ENCODE measurements around the gene MAP4K4.

Gene MAP4K4

DNA sequence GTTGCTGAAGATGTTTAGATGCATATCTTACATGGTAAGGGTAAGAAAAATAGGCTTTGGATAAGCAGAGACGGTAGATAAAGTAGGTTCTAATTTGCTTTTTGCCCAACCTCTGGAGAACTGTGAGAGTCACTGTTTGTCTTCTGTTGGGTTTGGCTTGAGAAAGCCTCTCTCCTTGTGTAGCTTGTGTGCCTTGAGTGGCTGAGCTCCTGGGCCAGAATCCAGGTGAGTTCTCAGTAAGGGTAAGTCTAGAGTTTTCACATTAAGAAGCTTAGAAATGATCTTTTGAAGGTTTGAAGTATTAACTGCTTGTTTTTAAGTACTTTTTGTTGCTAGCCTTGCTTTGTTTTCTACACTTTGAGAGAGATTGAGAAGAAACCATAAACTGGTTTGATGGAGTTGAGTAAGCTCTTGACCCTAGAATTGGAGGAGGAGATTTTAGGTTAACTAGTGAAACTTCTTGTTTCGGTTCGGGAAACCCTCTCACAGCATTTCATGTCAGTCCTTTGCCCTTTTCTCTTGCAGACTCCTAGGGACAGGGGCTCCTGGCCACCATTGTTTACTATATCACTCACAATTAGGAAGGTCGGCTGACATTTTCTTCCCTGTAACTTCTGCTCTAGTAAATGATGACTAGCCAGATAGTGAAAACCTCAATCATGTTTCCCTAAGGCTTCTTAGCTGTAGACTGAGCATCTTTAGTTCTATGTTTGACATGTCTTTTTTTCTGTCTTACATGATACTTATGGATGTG lies 26.0 kb downstream of the MAP4K4 start:
- DNase-seq (ENCODE audit: low read depth), result no peak

DNA sequence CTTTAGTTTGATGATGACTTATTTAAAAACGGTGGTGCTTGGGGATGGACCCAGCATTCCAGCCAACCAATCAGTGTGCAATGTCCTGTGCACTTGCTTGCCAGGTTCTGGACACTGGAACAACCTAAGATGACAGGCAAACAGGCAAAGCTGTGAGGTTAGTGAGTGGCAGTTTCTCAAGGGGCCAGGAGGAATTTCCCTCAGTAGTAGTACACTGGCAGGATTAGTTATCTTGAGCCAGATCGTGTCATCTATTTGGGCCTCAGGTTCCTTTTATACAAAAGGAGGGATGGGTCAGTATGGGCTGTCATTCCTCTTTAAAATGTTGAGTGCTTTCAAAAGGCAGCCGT lies 26.6 kb downstream of the MAP4K4 start:
- DNase-seq (ENCODE audit: low read depth), result no peak

DNA sequence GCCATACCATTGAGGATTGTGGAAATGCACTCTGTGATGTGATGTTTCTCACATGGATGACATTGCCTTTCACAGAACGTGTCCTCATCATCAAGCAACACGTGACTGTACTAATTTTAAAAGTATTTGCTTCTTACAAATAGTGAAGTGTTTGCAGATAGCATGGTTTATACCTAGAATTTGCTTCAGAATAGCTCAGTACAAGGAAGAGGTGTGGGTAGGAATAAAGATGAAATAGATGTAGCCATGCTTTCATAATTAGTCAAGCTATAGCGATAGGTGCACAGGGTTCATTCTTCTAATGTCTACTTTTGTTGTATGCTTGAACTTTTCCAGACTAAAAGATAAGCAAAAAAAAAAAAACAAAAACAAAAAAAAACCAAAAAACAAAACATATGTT lies 27.5 kb downstream of the MAP4K4 start:
- DNase-seq (ENCODE audit: low read depth), result no peak

DNA sequence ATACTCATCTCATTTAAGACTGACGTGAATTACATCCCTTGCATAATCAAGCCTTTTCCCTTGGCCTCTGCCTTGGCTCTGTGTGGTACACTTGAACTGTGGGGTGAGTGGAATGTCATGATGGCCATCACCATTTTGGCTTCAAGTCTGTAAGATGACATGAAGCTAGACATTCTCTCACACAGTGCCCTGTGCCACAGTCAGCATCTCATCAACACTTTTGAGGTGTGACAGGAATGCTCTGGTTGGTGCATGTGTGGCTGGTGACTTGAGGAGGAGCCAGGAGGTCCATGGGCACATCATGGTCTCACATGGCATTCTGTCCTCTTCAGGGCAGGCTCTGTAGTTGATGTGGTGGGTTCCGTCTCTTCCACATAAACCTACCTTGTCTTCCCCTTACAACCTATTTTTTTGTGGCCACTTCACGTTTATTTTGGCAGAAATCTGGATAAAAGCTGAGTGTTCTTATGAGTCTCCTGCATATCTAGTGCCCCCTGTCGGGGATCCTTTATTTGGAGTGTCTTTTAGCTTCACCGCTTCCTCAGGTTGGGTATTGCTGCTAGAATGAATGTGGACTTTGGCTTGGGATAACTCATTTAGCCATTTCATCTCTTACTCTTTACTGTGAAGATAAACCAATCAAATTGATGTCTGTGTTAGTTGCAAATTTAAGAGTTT lies 28.1 kb downstream of the MAP4K4 start:
- no peak for DNase-seq (ENCODE audit: low read depth)

DNA sequence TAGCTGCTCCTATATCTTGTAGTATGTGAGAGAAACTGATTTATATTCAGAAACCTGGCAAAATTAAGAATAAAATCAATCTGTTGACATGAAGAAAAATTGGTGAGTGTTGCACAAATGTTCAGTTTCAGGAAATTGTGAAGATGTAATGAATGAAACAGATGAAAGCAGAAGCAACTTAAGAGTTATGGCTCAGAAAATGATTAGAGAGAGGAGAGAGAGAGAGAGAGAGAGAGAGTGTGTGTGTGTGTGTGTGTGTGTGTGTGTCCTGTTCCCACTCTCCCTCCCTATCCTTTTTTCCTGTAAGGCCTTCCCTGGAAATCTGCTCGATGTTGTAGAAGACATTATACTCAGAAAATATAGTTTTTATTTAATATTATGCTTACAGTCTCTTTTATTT lies 31.4 kb downstream of the MAP4K4 start:
- no peak for DNase-seq (ENCODE audit: low read depth)

DNA sequence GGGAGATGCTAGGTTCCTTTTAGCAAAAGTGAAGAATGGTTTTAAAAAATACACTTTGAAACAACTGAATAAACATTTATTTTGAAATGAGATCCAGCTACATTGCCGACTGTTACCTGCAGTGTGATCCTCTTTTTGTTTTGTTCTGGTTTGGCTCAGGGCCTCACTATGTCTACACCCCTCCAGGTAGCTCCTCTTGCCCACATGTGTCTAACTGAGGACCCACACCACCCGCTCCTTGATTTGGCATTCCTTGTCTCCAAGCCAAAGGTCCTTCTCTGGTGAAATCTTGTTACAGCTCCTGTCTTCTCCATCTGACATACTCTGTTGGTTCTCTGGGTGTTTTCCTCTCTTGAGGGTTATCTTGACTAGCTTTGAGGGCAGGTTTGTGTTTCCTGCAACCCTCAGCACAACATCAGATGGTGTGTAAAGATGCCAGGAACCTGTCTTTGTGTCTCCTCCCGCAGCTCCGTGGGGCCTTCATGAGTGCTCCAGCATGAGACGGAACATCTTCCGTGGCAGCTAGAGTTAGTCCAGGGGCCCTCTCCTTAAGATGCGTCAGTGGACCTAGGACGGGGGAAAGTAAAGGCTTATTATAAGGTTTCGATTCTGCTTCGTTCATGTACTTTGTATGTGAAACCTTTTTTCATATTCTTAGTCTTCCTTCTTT lies 32.1 kb downstream of the MAP4K4 start:
- no peak for DNase-seq (ENCODE audit: low read depth)

DNA sequence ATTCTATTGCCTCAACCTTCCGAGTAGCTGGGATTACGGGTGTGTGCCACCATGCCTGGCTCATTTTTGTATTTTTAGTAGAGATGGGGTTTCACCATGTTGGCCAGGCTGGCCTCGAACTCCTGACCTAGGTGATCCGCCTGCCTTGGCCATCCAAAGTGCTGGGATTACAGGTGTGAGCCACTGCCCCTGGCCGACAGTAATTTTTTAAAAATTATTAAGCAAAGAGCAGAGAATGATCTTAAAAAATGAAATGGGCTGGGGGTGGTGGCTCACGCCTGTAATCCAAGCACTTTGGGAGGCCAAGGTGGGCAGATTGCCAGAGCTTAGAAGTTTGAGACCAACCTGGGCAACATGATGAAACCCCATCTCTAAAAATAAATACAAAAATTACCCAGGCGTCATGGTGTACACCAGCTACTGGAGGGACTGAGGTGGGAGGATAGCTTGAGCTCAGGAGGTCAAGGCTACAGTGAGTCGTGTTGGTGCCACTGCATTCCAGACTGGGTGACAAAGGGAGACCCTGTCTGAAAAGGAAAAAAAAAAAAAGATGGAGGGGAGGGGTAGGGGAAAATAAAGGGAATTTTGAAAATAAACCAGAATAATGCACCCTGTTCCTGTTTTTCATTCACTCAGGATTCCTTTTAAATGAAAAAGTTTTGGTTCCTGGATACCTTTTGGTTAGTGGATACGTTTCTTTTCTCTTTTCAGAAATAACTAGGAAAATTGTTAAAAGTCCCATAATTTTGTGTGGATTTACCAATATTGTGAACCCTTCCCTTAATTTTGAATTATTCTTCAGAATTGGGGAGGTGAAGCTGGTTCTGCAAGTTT lies 33.9 kb downstream of the MAP4K4 start:
- no peak for DNase-seq (ENCODE audit: low read depth)

DNA sequence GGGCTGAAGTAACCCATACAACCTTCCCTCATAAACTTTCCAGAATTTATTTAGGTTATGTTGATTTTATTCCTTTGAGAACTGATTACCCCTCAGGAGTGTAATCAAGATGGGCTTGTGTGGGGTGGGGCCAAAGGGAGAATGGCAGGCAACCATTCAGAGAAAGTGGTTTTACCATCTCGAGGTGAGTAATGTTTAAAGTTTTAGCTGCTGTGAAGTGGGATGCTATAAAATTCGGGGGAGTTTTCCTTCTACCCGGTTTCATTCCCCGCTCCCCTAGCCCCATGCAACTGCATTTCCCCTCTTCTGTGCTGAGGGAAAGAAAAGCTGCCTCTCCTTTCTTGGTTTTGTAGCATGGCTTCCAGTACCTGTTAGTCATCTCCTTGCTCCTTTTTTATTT lies 34.7 kb downstream of the MAP4K4 start:
- no peak for DNase-seq (ENCODE audit: low read depth)

DNA sequence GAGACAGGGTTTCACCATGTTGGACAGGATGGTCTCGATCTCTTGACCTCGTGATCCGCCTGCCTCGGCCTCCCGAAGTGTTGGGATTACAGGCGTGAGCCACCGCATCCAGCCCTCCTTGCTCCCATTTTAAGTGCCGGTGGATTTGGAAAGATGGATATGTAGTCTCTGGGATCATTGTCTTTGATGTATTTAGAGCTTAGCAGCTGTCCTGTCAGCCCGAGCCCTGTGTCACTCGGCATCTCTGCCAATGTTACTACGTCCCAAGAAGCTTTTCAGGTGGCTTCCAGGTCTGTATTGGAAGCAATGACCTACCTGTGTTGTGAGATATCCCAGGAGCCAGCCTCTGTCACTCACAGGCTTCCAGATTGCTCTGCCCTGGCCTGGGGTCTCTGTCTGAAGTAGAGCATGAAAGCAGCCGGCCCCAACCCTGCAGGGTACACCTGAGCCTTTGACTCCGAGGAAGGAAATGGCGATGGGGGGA lies 35.3 kb downstream of the MAP4K4 start:
- no peak for DNase-seq (ENCODE audit: low read depth)

DNA sequence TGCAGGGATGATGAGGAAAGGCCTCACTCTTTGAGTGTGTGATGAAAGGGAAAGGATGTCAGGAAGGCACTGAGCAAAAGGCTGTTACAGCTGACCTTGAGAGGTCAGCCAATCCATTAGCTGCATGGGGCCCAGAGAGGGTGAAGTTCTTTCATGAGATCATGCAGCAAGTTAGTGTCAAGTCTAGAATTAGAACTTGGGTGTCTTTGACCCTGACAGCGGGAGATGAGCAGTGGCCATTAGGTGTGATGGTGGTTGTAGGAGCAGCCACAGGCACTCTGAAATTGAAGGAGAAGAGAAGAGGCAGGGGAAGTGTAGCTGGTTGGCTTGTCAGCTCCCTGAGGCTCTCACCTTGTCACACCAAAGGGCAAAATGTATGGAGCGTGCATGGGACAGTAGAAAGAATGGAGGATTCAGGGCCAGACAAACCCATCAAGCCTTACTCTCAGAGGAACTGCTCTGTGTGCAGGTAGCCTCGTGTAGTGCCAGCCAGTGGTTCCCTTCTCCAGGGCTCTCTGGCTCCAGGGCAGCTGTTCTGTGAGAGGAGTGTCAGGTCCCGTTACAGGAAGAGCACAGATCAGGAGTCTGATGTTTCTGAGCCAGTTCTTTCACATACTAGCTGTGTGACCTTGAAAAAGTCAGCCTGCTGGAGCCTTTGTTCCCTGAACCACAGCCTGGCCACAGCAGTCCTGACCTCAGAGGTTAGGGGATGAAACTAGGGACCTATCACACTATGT lies 35.9 kb downstream of the MAP4K4 start:
- no peak for DNase-seq (ENCODE audit: low read depth)

DNA sequence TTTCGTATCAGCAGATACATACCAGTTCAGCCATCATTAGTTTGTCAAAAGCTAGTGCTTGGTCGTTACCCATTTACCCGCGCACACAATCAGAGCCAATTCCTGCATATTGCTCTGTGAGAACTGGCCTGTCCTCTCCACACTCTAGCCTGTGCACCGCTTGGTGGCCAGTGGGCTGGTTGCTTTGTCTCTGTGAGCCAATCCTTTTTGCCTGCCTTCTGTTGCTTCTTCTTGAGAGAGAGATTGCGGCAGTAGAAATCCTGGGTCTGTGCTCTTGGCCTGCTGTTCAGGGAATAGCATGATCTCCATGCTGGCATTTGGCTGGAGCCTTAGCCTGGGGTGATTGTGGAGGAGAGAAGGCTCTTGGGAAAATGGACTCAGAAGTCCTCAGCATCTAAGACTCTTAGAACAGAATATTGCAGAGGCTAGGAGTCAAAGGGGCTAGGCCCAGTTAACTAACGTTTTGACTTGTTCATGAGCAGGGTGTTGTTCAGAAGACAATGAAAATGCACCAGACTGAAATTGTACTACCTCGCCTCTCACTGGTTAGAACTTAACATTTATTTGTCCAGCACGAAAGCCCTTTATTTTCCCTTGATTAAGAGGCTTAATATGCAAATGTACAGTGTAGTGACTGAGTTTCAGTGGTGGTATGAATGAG lies 37.1 kb downstream of the MAP4K4 start:
- no peak for DNase-seq (ENCODE audit: low read depth)

DNA sequence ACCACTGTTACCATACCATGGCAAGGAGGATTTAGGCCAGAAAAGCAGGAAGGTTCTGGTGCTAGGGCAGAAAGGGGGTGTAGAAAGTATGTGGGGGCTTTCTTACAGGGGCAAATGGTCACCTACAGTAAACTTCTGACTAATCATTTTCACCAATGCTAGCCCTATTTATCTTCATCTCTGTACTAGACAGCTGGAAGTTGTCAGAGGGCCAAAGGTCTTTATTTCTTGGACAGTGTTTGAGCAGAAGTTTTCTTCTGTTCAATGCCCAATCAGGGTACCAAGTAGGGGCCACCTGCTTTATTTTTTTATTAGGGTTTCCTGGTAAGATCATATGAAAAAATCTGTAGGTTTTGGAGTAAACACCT lies 37.6 kb downstream of the MAP4K4 start:
- DNase-seq (ENCODE audit: low read depth), result no peak

DNA sequence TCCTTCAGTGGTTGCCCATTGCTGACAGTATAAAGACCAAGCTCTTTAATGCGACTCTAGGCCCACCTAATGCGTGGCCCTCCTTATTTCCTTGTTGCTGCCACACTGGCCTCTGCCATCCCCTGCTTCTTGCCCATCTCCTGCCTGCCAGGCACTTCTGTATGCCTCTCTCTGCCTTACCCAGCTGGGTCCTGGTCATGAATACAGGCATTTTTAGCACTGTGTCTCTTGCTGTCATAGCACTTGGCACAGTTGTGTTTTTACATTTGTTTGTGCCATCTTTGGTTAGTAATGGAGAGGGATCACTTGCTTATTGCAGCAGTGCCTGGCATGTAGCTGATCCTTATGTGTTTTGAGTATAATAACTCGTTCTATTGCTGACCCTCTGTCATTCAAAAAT lies 38.7 kb downstream of the MAP4K4 start:
- no peak for DNase-seq (ENCODE audit: low read depth)

DNA sequence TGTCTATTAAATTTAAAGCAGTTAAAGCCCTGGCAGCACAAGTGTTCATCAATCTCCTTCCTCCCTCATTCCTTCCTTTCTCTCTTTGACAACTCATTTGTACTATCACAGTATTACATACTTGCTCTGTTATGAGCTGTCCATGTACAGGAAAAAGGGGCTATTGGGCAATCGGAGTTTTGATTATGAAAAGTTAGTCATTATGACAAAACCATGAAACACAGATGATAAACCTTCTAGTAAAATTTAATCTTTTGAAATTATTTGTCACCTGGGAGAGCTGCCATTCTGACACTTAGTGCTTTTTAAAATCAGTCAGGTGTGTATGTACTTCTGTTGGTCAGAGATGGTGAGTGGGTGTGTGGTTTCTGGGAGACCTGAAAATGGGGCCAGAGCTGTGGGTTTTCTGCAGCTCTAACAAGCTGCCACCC lies 39.4 kb downstream of the MAP4K4 start:
- DNase-seq (ENCODE audit: low read depth), result peak; percentile 76

DNA sequence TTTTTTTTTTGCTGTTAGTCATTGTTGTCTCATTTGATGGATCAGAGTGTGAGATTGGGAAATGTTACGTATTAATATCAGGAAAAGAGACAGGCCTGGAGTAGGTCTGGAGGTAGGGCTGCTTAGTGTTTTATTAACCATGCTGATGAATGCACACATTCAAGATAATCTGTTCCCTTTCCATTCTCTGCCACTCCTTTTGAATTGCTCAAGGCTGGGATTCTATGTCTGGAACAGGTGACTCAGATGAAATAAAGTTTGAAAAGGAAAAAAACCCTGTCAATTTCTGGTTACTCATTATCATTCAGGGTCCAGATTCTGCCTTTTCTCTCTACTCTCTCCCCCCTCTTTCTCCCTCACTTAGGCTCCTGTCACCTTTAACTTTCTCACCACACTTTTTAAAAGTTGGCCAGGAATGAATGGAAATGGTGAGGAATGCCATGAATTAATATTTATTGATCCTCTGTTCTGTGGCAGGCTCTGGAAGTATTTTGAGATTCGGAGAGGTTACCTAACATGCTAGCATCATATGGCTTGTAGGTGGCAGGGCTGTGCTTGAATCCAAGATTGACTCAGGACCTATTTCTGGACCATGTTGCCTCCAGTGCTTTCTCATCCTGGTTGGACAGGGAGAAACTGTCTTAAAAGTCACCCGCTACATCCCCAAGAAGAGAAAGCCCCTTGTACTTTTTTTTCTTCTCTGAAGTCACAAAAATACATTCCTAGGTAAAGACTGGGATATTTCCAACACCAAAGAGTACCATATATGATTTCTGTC lies 40.2 kb downstream of the MAP4K4 start:
- DNase-seq (ENCODE audit: low read depth), result no peak

DNA sequence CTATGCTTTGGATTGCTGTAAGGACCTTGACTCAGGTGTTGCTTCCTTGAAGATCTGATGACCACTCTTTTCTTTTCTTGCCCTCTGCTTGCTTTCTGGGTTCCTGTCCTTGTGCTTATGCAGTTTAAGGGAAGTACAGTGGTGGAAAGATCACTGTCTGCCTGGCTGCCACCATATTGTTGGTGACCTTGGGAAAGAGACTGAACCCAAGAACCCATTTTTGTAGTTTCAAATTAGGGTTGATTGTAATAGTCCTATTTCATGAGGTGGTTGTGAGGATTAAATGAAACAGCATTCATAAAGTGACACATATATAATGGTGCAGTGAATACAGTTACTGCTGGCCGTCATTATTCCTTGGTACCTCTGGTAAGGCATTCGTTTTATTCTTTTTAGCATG lies 41.1 kb downstream of the MAP4K4 start:
- no peak for DNase-seq (ENCODE audit: low read depth)

DNA sequence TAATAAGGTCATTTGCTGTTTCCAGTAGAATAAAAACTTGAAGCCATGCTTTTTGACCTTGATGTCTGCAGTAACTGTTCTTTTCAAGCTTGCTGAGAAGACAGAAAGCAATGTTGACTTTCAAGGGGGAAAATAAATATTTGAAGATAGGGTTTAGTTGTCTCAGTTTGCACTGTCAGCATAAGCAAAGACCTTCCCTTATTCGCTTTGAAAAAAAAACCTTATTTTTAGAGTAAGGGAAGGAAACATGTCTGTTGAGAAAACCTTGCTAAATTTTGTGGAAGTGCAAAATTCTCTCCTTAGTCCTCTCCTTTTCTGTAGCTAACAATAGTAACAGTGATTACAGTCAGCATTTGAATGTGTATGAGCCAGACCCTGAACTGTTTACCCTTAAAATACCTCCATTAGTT lies 43.1 kb downstream of the MAP4K4 start:
- no peak for DNase-seq (ENCODE audit: low read depth)

DNA sequence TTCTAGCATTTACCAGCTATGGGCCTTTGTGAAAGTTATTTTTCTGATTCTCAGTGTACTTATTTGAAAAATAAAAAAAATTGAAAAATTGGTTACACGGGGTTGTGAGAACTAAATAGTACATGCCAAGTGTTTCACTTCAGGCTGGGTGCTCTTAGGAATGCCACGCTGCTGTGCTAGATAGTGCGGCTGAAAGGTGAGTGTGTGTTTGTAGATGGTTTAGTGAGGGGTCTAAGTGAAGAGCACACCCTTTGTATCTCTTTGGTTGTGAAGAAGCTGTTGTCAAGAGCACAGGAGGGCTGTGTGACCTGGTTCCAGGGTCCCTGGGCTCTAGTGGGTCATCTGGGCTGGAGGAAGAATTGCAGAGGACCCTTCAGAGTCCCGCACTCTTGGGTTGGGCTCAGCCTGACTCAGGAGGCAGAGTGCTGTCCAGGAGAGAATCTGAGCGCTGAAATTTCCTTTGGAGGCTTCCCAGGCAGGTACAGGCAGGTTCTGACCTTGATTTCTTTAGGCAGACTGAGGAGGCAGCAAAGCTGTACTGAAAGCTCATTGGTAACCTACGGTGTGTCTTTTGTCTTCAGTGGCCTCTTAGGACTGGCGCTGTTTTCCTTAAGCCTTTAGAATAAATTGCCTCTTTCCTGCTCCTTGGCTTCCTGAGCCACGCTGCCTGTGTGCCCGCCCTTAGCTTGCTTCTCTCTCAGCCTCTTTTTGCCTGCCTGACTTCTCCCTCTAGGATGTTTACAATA lies 44.4 kb downstream of the MAP4K4 start:
- DNase-seq (ENCODE audit: low read depth), result no peak

DNA sequence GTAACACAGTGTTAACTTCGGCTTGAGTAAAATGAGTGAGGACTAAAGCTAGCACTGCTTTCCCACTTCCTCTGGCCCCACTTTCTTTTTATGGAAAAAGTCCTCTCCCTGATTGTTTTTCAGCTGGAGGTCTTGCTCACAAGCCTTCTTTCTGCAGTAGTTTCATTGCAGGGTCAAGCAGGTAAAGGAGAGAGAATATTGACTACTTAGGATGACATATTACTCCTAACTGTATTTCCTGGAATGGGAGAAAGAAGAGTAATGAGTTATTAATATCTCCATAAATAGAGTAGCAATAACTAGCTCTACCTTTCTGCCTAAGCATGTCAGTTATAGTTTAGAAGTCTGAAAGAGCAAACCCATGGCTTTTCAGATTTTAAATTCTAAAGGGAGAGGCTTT lies 45.0 kb downstream of the MAP4K4 start:
- no peak for DNase-seq (ENCODE audit: low read depth)

DNA sequence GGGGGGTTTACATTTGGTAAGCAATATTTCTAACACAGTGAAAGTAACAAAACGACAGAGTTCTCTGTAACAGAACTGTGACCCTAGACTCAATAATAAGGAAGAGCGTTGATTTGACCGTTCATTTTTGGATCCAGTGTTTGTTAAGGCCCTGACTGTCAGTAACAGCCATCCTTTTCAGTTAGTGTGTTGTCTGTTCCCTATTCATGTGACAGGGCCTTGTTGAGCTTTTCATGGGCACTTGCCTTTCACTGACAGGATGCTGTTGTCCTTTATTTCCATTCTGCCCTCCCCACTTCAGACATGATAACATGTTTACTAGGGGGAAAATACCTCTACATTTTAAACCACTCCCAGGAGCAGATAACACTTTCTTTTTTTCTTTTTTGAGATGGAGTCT lies 45.8 kb downstream of the MAP4K4 start:
- DNase-seq (ENCODE audit: low read depth), result no peak

All from EH (cell line).